Epithelial cell of esophagus (primary cell): ENCODE results near the gene CEP112.

Experiments used
- DNase-seq: peaks from one replicate; pipeline ENCODE4 v3.0.0; 2010; ENCODE audit warnings: low read depth
- H3K4me3 ChIP-seq: 2 replicates; pipeline ENCODE4 v1.5.1; 2011; ENCODE audit warnings: mild to moderate bottlenecking, low read length, control low read depth
- CTCF ChIP-seq: IDR thresholded peaks from 2 replicates; pipeline ENCODE4 v1.5.1; 2011; ENCODE audit warnings: low read depth, mild to moderate bottlenecking, low read length, control low read depth, inconsistent platforms; ENCODE audit not compliant: insufficient read depth; ENCODE audit errors: missing control alignments

CEP112 gene

GRCh38 chr17:65730711-65731169 is 461.2 kb downstream of the CEP112 start:
- H3K4me3 ChIP-seq: no peak overlapping the region
- DNase-seq: no peak
- TF ChIP-seq CTCF: no peak

DNA sequence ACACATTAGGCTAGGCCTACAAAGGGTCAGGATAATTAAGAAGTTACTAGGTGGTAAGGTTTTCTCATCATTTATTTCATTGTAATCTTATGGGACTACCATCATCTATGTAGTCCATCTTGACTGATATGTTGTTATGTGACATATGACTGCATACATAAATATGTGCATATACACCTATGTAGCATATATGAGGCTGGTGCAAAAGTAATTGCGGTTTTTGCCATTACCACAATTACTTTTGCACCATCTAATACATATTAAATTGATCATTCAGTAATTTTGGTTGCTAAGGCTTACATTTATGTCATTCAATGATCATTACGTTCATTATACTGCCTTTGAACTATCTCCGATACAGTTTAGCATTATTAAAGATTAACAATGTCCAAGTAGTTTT is 462.7 kb downstream of the CEP112 start:
- no peak for DNase-seq
- no peak overlapping the region for H3K4me3 ChIP-seq
- no peak for TF ChIP-seq CTCF

DNA sequence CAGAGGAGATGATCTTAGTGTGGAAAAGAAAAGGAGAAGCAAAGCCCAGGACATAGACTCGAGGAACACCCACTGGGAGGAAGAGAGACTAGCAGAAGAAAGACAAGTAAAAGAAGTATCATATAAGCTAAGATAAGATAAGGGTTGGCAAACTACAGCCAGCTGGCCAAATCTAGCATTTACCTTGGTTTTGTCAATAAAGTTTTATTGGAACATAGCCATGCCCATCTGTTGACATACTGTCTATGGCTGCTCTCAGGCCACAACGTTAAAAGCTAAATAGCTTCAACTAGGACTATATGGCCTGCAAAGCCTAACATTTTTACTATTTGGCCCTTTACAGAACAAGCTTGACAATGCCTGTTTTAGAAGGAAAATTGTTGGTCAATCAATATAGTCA is 464.1 kb downstream of the CEP112 start:
- DNase-seq: no peak
- no peak for TF ChIP-seq CTCF
- H3K4me3 ChIP-seq: no peak overlapping the region

DNA sequence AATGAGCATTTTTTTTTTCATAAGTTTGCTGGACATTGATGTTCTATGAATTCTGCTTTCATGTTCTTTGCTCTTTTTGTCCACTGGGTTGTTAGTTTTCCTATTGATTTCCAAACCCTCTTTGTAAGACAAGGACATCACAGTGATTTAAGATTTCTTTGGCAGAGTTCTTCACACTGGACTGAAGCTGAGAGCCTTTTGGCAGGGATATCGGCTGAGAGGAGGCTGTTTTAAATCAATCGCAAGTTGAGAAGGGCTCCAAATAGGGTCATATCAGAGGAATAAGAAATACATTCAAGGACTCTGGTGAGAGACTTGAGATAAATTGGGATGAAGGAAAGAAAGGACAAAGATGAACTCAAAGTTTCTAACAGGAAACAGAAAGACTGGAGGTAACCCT is 464.7 kb downstream of the CEP112 start:
- DNase-seq: no peak
- no peak for TF ChIP-seq CTCF
- no peak overlapping the region for H3K4me3 ChIP-seq

DNA sequence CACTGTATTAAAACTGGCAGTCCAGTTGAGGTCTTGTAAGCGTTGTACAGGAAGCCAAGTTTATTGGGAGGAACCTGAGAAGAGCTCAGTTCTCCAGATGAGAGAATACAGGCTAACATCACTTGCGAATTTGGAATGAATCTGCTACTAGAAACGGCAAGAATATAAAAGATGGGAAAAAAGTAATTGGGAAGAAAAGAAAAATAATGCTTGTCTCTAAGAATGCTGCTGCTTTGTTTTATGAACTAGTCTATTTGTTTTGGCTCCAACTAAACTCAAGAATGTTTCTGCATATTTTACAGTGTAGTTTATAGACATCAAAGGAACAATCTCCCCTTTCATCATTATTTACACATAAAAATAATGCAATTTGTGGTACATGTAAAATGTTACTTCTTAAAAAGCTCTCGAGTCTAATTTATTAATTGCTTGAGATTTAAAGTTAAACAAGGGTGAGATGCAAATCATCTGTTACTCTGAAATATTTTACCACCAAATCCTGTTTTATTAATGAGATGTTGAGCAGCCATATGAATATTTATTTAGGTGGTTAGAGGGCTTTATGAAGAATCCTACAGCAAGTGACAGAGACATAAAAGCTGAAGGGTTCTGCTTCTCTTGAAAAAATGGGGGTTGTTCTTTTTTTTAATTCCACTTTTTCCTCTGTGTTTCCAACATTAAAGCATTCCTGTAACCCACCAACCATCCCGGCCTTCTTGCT is 468.3 kb downstream of the CEP112 start:
- TF ChIP-seq CTCF: no peak
- DNase-seq: no peak
- H3K4me3 ChIP-seq: no peak overlapping the region

GRCh38 chr17:65718601-65719000 is 473.3 kb downstream of the CEP112 start:
- DNase-seq: no peak
- no peak overlapping the region for H3K4me3 ChIP-seq
- no peak for TF ChIP-seq CTCF
